K562 treated with DMSO at 1 percent for 4 hours (cell line): ENCODE data around the gene TOMM7. TPM values are rescaled to one million over a fixed set of nuclear protein-coding genes. Genes with fewer than 3 reads are reported as not detected.

ENCODE experiments used
- total RNA-seq: library from RNA; unstranded; fragments of 300-600 nt; gene quantifications from 2 replicates; pipeline ENCODE4 v1.2.3, GENCODE V29; 2022; ENCODE audit not compliant: insufficient read depth

TOMM7 gene
- 538 and 694 TPM in 2 replicates for total RNA-seq

GRCh38 chr7:22822486-22823141 lies at the start of gene TOMM7:
Gene TOMM7 (minus strand): TSS chr7:22822849. CDS start chr7:22822779, 70 bp downstream.

Other genes with a start within 250 kb of the TOMM7 start
- not detected in 2 replicates for gene IL6, start 95.6 kb downstream of the TOMM7 start, total RNA-seq
- 13.4 and 14.3 TPM in 2 replicates for gene HYCC1, start 191.3 kb upstream of the TOMM7 start, total RNA-seq